Neural crest cell (in vitro differentiated cells): ENCODE measurements around the gene CD37. TPM values are rescaled to one million over a fixed set of nuclear protein-coding genes. Genes with fewer than 3 reads are reported as not detected.
"Not testable (repeated sequence)": the region's sequence is repeated elsewhere in the genome, so short reads cannot be mapped to it uniquely, and the experiment has no call there.

Source experiments
- DNase-seq: peaks from one replicate; pipeline ENCODE4 v3.0.0; 2021; ENCODE audit warnings: low read depth, mixed read lengths, low spot score
- H3K27ac Mint-ChIP-seq: one replicate; pipeline ENCODE4 v1.8.0; 2021; ENCODE audit warnings: mild to moderate bottlenecking, mixed read lengths; ENCODE audit not compliant: unreplicated experiment
- H3K27me3 Mint-ChIP-seq: 2 replicates; pipeline ENCODE4 v1.8.0; 2021; ENCODE audit warnings: low read depth, mild to moderate bottlenecking, mixed read lengths
- H3K36me3 Mint-ChIP-seq: 2 replicates; pipeline ENCODE4 v1.8.0; 2021; ENCODE audit warnings: low read depth, mild to moderate bottlenecking, mixed read lengths
- H3K4me1 Mint-ChIP-seq: 2 replicates; pipeline ENCODE4 v1.8.0; 2021; ENCODE audit warnings: mixed read lengths
- H3K4me3 Mint-ChIP-seq: one replicate; pipeline ENCODE4 v1.8.0; 2021; ENCODE audit warnings: mild to moderate bottlenecking, mixed read lengths
- H3K9me3 Mint-ChIP-seq: 2 replicates; pipeline ENCODE4 v1.8.0; 2021; ENCODE audit warnings: mixed read lengths
- total RNA-seq: library from RNA; stranded (reverse); gene quantifications from 2 replicates; pipeline ENCODE4 v1.2.1, GENCODE V29; 2021
- TF ChIP-seq, protein P1 (sequence below): fragments of 200-600 bp; sonication (generic); conservative IDR thresholded peaks from 2 replicates; pipeline ENCODE4 v1.5.0; 2021; ENCODE audit warnings: antibody characterized with exemption, mild to moderate bottlenecking

CD37 gene
- total RNA-seq, 1 donor from 2014 or later = not detected

DNA sequence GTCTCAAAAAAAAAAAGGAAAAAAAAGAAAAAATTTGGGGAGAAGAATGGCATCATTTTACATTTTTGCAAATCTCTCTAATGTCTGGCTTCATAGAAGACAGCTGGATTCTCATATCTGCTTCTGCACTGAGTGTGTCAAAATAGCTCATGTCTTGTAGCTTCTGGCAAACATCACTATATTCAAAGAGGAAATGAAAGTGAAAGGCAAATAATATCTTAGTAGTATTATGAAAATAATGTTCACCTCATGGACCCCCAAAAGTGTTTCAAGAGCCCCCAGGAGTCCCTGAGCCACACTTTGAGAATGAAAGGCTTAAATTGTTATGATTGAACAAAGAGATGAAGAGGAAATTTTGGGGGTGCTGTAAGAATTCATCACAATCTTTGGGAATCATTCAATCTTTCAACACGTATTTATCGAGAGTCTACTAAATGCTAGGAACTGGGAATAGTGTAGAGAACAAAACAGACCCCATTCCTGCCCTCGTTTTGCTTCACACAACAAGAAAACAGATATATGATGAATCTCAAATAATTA lies 9.0 kb upstream of the CD37 start:
- Mint-ChIP-seq H3K4me3 (no peak overlapping the region), H3K27me3 (no peaks in the 10 kb centered on the region), H3K27ac (no peak overlapping the region), H3K4me1 (peaks cover 5% of the 10 kb centered on the region), H3K9me3 (peaks cover 9% of the 10 kb centered on the region), H3K36me3 (peaks cover 48% of the 10 kb centered on the region)
- TF ChIP-seq, protein P1, sequence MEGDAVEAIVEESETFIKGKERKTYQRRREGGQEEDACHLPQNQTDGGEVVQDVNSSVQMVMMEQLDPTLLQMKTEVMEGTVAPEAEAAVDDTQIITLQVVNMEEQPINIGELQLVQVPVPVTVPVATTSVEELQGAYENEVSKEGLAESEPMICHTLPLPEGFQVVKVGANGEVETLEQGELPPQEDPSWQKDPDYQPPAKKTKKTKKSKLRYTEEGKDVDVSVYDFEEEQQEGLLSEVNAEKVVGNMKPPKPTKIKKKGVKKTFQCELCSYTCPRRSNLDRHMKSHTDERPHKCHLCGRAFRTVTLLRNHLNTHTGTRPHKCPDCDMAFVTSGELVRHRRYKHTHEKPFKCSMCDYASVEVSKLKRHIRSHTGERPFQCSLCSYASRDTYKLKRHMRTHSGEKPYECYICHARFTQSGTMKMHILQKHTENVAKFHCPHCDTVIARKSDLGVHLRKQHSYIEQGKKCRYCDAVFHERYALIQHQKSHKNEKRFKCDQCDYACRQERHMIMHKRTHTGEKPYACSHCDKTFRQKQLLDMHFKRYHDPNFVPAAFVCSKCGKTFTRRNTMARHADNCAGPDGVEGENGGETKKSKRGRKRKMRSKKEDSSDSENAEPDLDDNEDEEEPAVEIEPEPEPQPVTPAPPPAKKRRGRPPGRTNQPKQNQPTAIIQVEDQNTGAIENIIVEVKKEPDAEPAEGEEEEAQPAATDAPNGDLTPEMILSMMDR = no peak
- no peak for DNase-seq

DNA sequence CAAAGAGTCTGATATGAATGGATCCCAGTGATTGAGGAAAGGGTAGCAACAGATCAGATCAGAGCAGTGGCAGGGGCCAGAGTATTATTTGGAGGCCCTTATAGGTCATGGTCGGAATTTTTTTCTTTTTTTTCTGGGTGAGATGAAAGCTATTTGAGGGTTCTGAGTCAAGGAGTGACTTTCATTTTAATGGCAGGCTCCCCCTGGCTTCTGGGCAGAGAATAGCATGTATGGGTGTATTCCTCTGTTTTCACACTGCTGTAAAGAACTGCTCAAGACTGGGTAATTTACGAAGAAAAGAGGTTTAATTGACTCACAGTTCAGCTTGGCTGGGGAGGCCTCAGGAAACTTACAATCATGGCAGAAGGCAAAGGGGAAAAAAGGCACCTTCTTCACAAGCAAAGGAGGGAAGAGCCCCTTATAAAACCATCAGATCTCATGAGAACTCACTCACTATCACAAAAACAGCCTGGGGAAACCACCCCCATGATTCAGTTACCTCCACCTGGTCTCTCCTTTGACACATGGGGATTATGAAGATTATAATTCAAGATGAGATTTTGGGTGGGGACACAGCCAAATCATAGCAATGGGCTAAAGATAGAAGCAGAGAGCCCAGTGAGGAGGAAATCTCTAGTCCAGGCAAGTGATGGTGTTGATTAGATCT lies 7.2 kb upstream of the CD37 start:
- H3K4me3 Mint-ChIP-seq = no peak overlapping the region
- peaks cover 2% of the 10 kb centered on the region for H3K27me3 Mint-ChIP-seq
- H3K27ac Mint-ChIP-seq = no peak overlapping the region
- TF ChIP-seq, protein P1 = peak; percentile 65
- peaks cover 14% of the 10 kb centered on the region for H3K4me1 Mint-ChIP-seq
- peaks cover 36% of the 10 kb centered on the region for H3K36me3 Mint-ChIP-seq
- no peak for DNase-seq
- peaks cover 6% of the 10 kb centered on the region for H3K9me3 Mint-ChIP-seq

DNA sequence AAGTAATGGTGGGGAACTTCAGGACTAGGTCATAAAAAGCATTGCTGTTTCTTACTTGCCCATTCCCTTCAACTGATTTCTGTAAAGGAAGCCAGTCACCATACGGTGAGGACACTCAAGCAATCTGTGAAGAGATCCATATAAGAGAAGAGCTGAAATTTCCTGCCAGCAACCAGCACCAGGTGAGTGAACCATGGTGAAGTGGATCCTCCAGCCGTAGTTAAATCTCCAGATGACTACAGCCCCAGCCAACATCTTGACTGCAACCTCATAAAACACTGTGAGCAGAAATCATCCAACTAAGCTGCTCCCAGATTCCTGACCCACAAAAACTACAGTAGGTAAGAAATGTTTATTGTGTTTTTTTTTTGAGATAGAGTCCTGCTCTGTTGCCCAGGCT lies 6.5 kb upstream of the CD37 start:
- H3K4me1 Mint-ChIP-seq = peaks cover 14% of the 10 kb centered on the region
- no peak for DNase-seq
- TF ChIP-seq, protein P1 = no peak
- peaks cover 29% of the 10 kb centered on the region for H3K36me3 Mint-ChIP-seq
- H3K27ac Mint-ChIP-seq = no peak overlapping the region
- peaks cover 3% of the 10 kb centered on the region for H3K9me3 Mint-ChIP-seq
- no peak overlapping the region for H3K4me3 Mint-ChIP-seq
- H3K27me3 Mint-ChIP-seq = peaks cover 5% of the 10 kb centered on the region

DNA sequence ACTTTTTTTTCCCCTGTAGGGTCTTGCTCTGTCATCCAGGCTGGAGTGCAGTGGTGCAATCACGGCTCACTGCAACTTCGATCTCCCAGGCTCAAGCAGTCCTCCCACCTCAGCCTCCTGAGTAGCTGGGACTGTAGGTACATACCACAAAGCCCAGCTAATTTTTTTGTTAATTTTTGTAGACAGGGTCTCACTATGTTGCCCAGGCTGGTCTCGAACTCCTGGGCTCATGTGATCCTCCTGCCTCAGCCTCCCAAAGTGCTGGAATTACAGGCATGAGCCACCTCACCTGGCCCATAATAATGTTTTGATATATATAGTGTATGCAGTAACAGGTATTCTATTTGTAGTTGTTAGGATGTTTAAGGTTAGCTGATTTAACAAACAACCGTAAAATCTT lies 4.0 kb upstream of the CD37 start:
- DNase-seq, H3K27ac Mint-ChIP-seq, H3K9me3 Mint-ChIP-seq, H3K27me3 Mint-ChIP-seq: not testable (repeated sequence)
- peak overlapping the region; percentile 56 for H3K4me3 Mint-ChIP-seq
- peaks cover 26% of the 10 kb centered on the region for H3K36me3 Mint-ChIP-seq
- H3K4me1 Mint-ChIP-seq = peaks cover 22% of the 10 kb centered on the region

DNA sequence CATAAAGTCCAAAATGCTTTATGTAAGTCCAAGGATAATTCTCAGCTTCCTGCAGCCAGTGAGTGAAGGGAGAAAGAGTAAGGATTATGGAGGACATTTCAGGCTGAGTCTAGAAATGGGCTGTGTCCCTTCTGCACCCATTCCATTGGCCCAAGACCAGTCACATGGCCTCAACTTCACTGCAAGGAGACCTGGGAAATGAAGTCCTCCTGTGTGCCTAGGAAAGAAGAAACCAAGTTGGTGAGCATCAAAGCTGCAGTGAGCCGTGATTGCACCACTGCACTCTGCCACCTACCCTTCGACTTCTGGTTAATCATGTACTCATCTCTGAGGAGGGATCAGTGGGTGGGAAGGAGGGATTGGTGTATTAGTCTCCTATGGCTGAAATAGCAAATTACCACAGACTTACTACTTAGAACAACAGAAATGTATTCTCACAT lies 3.6 kb upstream of the CD37 start:
- TF ChIP-seq, protein P1 = no peak
- Mint-ChIP-seq H3K36me3 (peaks cover 23% of the 10 kb centered on the region), H3K27me3 (peaks cover 10% of the 10 kb centered on the region), H3K4me3 (no peak overlapping the region), H3K9me3 (no peaks in the 10 kb centered on the region), H3K4me1 (peaks cover 26% of the 10 kb centered on the region), H3K27ac (no peak overlapping the region)
- no peak for DNase-seq

DNA sequence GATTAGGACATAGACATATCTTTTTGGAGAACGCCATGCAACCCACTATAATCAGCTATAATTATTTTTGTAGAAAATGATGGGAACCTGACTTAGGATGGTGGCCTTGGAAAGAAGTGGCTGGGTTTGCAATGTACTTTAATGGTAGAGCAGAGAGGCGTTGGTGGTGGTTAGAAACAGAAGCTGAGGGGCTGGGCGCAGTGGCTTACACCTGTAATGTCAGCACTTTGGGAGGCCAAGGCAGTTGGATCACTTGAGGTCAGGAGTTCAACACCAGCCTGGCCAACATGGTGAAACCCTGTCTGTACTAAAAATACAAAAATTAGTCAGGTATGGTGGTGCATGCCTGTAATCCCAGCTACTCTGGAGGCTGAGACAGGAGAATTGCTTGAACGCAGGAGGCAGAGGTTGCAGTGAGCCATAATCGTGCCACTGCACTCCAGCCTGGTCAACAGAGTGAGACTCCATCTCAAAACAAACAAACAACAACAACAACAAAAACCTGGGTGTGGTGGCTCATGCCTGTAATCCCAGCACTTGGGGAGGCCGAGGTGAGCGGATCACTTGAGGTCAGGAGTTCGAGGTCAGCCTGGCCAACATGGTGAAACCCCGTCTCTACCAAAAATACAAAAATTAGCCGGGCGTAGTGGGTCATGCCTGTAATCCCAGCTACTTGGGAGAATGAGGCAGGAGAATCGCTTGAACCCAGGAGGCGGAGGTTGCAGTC lies 2.4 kb upstream of the CD37 start:
- Mint-ChIP-seq H3K4me3 (peak overlapping the region; percentile 66), H3K27me3 (peaks cover 14% of the 10 kb centered on the region), H3K4me1 (peaks cover 30% of the 10 kb centered on the region), H3K36me3 (peaks cover 22% of the 10 kb centered on the region)
- DNase-seq, H3K27ac Mint-ChIP-seq, H3K9me3 Mint-ChIP-seq: not testable (repeated sequence)
